Suprapubic skin (tissue), 4 donors: ENCODE data around the gene NAV3. TPM values are rescaled to one million over a fixed set of nuclear protein-coding genes. Genes with fewer than 3 reads are reported as not detected.

Experiments
- DNase-seq, 2 donors: peaks; one replicate each; pipeline ENCODE4 v3.0.0-alpha.2; 2019; ENCODE audit warnings: low spot score in 2 of 2
- H3K27ac ChIP-seq: fragments of 200-600 bp; sonication (generic); one replicate; pipeline ENCODE4 v1.5.1; 2019
- H3K27me3 ChIP-seq: fragments of 200-600 bp; sonication (generic); one replicate; pipeline ENCODE4 v1.5.1; 2019
- H3K36me3 ChIP-seq: fragments of 200-600 bp; sonication (generic); one replicate; pipeline ENCODE4 v1.5.1; 2019
- H3K4me1 ChIP-seq: fragments of 200-600 bp; sonication (generic); one replicate; pipeline ENCODE4 v1.5.1; 2019
- H3K4me3 ChIP-seq: fragments of 200-600 bp; sonication (generic); one replicate; pipeline ENCODE4 v1.5.1; 2019; ENCODE audit warnings: mild to moderate bottlenecking
- H3K9me3 ChIP-seq: fragments of 200-600 bp; sonication (generic); one replicate; pipeline ENCODE4 v1.5.1; 2019
- EP300 ChIP-seq: sonication (generic); formaldehyde crosslinking; IDR thresholded peaks from one replicate; pipeline ENCODE4 v1.6.1; 2017; ENCODE audit warnings: antibody characterized with exemption
- POLR2A ChIP-seq, 2 donors: fragments of 450-650 bp; IDR thresholded peaks; one replicate each; pipeline ENCODE4 v1.6.1; 2017; ENCODE audit warnings: antibody characterized with exemption in 2 of 2, mild to moderate bottlenecking in 2 of 2, moderate library complexity in 2 of 2
- POLR2AphosphoS5 ChIP-seq, 3 donors: sonication (generic); formaldehyde crosslinking; IDR thresholded peaks; one replicate each; pipeline ENCODE4 v1.6.1; 2017; ENCODE audit warnings: antibody characterized with exemption in 3 of 3
- WGBS: methylation state at CpG from one replicate; pipeline ENCODE4 v1.1.5; 2018; 5-methylcytosine and 5-hydroxymethylcytosine counted together
- total RNA-seq, 4 donors: library from RNA; depleted of rRNA; stranded (reverse); fragments of >200 nt; gene quantifications; one replicate each; pipeline ENCODE4 v1.1.0, GENCODE V29; 2016
- TF ChIP-seq, protein P1 (sequence below), 2 donors: fragments of 200-600 bp in 1 of 2; fragments of 450-650 bp in 1 of 2; sonication (generic) in 1 of 2; IDR thresholded peaks; one replicate each; pipeline ENCODE4 v1.5.1; 2016 to 2019; ENCODE audit warnings: antibody characterized with exemption in 2 of 2, mild to moderate bottlenecking in 1 of 2, moderate library complexity in 1 of 2

NAV3 gene
- total RNA-seq, 4 donors from 2014 or later: 11.7 to 20.9 (median 15.7) TPM

GRCh38 chr12:78062786-78063185 is 232.1 kb downstream of the NAV3 start:
- H3K4me1 ChIP-seq: no peaks in the 10 kb centered on the region
- no peak overlapping the region for H3K4me3 ChIP-seq
- no peaks in the 10 kb centered on the region for H3K36me3 ChIP-seq
- no peaks in the 10 kb centered on the region for H3K9me3 ChIP-seq
- H3K27ac ChIP-seq: no peak overlapping the region
- H3K27me3 ChIP-seq: no peaks in the 10 kb centered on the region
- DNase-seq: no peak
- TF ChIP-seq POLR2A (IDR thresholded peaks at IDR 0.05): no peak

DNA sequence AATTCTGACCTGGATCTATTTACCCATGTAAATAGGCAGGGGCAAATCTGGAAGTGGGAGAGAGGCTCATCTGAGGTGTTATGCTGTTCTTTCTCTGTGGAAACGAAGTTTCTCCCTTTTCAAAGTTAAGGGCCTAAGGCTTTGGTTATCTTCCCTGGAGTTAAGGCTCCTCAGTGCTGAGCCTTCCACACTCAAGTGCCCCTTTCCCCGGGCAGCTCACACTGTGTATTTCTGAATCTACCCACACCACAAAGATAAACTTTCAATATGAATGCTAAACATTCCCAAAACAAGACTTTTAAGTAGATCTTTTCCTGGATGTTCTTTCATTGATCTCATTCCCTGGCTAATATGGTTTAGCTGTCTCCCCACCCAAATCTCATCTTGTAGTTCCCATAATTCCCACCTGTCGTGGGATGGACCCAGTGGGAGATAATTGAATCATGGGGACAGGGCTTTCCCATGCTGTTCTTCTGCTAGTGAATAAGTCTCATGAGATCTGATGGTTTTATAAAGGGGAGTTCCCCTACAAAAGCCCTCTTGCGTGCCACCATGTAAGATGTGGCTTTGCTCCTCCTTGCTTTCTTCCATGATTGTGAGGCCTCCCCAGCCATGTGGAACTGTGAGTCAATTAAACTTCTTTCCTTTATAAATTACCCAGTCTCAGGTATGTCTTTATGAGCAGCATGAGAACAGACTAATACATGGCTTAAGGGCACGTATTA is 251.1 kb downstream of the NAV3 start:
- Histone ChIP-seq H3K27me3 (no peaks in the 10 kb centered on the region), H3K27ac (no peak overlapping the region), H3K4me1 (no peaks in the 10 kb centered on the region), H3K36me3 (no peaks in the 10 kb centered on the region), H3K4me3 (no peak overlapping the region), H3K9me3 (no peaks in the 10 kb centered on the region)
- no peak for DNase-seq
- TF ChIP-seq POLR2AphosphoS5 (IDR thresholded peaks at IDR 0.05): no peak
- TF ChIP-seq EP300: no peak
- TF ChIP-seq, protein P1, sequence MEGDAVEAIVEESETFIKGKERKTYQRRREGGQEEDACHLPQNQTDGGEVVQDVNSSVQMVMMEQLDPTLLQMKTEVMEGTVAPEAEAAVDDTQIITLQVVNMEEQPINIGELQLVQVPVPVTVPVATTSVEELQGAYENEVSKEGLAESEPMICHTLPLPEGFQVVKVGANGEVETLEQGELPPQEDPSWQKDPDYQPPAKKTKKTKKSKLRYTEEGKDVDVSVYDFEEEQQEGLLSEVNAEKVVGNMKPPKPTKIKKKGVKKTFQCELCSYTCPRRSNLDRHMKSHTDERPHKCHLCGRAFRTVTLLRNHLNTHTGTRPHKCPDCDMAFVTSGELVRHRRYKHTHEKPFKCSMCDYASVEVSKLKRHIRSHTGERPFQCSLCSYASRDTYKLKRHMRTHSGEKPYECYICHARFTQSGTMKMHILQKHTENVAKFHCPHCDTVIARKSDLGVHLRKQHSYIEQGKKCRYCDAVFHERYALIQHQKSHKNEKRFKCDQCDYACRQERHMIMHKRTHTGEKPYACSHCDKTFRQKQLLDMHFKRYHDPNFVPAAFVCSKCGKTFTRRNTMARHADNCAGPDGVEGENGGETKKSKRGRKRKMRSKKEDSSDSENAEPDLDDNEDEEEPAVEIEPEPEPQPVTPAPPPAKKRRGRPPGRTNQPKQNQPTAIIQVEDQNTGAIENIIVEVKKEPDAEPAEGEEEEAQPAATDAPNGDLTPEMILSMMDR (IDR thresholded peaks at IDR 0.05): no peak
- no peak for TF ChIP-seq POLR2A (IDR thresholded peaks at IDR 0.05)
- 94% methylated on average over 5 of the region's 5 CpGs for WGBS

DNA sequence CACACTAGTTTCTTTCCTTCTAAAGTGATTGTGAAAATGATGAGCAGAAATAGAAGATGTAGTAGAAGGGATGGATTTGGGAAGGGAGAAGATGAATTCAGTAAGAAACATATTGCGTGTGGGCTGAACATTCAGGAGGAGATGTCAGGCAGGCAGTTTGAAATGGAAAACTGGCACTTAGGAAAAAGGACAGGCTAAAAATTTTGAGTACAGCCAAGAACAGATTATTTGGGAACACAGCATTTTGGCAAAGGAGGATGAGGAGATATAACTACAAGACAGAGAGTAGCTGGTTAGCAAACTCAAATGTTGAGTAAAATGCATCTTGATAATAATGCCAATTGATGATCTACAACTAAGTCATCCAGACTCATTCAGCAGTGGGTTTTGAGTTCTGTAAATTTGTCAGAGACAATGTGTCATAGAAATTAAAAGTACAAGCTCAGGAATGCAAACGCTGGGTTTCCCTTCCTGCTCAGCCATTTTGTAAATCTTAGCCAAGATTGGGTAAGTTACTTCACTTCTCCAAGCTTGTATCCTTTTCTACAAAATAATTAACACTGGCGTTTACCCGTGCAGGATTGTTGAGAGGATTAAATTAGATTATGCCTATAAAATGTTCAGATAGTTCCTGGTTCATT is 255.0 kb downstream of the NAV3 start:
- Histone ChIP-seq H3K27ac (peak overlapping the region; percentile 10), H3K9me3 (no peaks in the 10 kb centered on the region), H3K36me3 (no peaks in the 10 kb centered on the region), H3K4me3 (no peak overlapping the region), H3K4me1 (no peaks in the 10 kb centered on the region), H3K27me3 (no peaks in the 10 kb centered on the region)
- no peak for DNase-seq
- TF ChIP-seq, protein P1 (IDR thresholded peaks at IDR 0.05): no peak
- TF ChIP-seq POLR2A (IDR thresholded peaks at IDR 0.05) (no peak), POLR2AphosphoS5 (IDR thresholded peaks at IDR 0.05) (no peak), EP300 (no peak)
- 52% methylated on average over 4 of the region's 4 CpGs for WGBS

DNA sequence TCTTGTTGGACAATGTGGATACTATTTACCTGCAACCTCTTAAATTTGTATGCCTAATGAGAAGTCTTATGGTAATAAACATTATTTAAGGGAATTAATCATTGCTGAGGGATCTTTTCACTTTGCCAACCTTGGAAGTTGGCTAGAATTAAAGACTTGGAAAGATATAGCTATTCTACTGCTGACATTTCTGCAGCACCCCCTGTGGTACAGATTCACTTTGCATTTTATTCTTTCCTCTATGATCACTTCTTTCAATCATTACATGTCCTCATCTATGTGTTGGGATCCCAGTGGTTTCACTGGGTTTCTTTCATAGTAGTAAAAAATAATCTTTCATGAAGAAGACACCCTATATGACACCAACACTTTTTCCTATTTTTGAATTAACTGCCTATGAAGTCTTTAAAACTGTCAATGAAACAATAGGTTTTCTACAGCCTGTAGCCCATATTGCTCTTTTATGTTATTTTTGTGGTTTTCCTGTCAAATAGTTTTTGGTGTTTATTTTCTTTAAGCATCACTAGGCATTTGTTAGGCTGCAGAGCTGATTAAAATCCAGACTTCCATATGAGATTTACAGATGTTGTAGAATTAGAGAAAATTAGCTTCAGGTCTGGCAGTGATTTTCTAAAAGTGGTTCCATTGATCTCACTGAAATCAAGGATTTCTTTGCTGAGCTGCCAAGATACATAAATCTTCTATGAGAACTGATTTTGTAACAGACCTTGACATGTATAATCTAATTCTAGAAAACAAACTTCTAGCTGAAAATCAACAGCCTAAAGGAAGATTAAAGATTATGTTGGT is 256.1 kb downstream of the NAV3 start:
- DNase-seq: no peak
- no peaks in the 10 kb centered on the region for H3K4me1 ChIP-seq
- no peaks in the 10 kb centered on the region for H3K36me3 ChIP-seq
- TF ChIP-seq POLR2A (IDR thresholded peaks at IDR 0.05): no peak
- TF ChIP-seq POLR2AphosphoS5 (IDR thresholded peaks at IDR 0.05): no peak
- TF ChIP-seq EP300: no peak
- TF ChIP-seq, protein P1 (IDR thresholded peaks at IDR 0.05): no peak
- H3K9me3 ChIP-seq: no peaks in the 10 kb centered on the region
- no peaks in the 10 kb centered on the region for H3K27me3 ChIP-seq
- no peak overlapping the region for H3K4me3 ChIP-seq
- no peak overlapping the region for H3K27ac ChIP-seq

DNA sequence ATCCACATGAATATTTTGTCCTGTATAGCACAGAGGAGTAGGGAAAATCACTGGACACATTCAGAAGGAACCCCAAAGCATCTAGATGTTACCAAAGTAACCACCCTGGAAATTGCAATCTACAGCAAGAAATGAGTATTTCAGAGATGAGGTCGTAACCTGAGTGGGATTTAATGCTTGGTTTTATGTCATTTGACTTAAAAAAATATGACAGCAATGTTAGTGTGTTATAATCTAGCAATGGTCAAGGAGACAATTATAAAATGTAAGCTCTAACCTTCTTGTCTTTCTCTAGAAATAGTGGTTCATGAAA is 256.6 kb downstream of the NAV3 start:
- Histone ChIP-seq H3K27ac (no peak overlapping the region), H3K4me1 (no peaks in the 10 kb centered on the region), H3K27me3 (no peaks in the 10 kb centered on the region), H3K9me3 (no peaks in the 10 kb centered on the region), H3K36me3 (no peaks in the 10 kb centered on the region), H3K4me3 (no peak overlapping the region)
- WGBS: 84% methylated on average over 1 of the region's 1 CpG
- DNase-seq: no peak
- no peak for TF ChIP-seq POLR2AphosphoS5 (IDR thresholded peaks at IDR 0.05)
- TF ChIP-seq, protein P1 (IDR thresholded peaks at IDR 0.05): no peak
- no peak for TF ChIP-seq EP300
- no peak for TF ChIP-seq POLR2A (IDR thresholded peaks at IDR 0.05)
